Body of pancreas (tissue), 4 donors: ENCODE measurements around the gene MKRN1.
"Not testable (repeated sequence)": the region's sequence is repeated elsewhere in the genome, so short reads cannot be mapped to it uniquely, and the experiment has no call there.

Experiments used
- POLR2A ChIP-seq, 3 donors: fragments of 450-650 bp; IDR thresholded peaks; one replicate each; pipeline ENCODE4 v1.6.1; 2016; ENCODE audit warnings: antibody characterized with exemption in 3 of 3, mild to moderate bottlenecking in 2 of 3
- TF ChIP-seq, protein P1 (sequence below), 7 experiments: fragments of 450-650 bp in 4 of 7; fragments of 200-600 bp in 3 of 7; sonication (generic) in 3 of 7; IDR thresholded peaks; one replicate each; pipeline ENCODE4 v1.5.1; 2016 to 2019; ENCODE audit warnings: antibody characterized with exemption in 7 of 7

DNA sequence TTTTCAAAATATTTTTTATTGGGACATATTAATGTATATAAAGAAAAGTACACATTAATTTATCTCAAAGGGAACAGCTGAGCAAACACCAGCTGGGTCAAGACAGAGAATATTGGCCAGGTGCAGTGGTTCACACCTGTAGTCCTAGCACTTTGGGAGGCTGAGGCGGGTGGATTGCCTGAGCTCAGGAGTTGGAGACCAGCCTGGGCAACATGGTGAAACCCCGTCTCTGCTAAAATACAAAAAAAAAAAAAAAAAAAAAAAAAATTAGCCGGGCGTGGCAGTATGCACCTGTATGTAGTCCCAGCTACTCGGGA lies 61.2 kb downstream of the MKRN1 start:
- TF ChIP-seq, protein P1, sequence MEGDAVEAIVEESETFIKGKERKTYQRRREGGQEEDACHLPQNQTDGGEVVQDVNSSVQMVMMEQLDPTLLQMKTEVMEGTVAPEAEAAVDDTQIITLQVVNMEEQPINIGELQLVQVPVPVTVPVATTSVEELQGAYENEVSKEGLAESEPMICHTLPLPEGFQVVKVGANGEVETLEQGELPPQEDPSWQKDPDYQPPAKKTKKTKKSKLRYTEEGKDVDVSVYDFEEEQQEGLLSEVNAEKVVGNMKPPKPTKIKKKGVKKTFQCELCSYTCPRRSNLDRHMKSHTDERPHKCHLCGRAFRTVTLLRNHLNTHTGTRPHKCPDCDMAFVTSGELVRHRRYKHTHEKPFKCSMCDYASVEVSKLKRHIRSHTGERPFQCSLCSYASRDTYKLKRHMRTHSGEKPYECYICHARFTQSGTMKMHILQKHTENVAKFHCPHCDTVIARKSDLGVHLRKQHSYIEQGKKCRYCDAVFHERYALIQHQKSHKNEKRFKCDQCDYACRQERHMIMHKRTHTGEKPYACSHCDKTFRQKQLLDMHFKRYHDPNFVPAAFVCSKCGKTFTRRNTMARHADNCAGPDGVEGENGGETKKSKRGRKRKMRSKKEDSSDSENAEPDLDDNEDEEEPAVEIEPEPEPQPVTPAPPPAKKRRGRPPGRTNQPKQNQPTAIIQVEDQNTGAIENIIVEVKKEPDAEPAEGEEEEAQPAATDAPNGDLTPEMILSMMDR (IDR thresholded peaks at IDR 0.05), result not testable (repeated sequence)
- not testable (repeated sequence) for TF ChIP-seq POLR2A (IDR thresholded peaks at IDR 0.05)
